Frontal cortex (tissue), 4 donors: ENCODE data around the gene MRPL21. TPM values are rescaled to one million over a fixed set of nuclear protein-coding genes. Genes with fewer than 3 reads are reported as not detected.
A peak's percentile ranks its signal among the peaks of the same experiment; 100 is the strongest.

Experiments
- DNase-seq, 2 donors: peaks; one replicate each; pipeline ENCODE4 v3.0.0; 2012; ENCODE audit warnings: low spot score in 2 of 2
- FAIRE-seq: peaks from 2 replicates; lab custom pipeline; 2012; peaks lifted over from hg19 to GRCh38; lab: Jason Lieb, UNC
- total RNA-seq: library from RNA; depleted of rRNA; stranded (reverse); fragments of >200 nt; gene quantifications from one replicate; pipeline ENCODE4 v1.2.3, GENCODE V29; 2014
- donor health status: control.
- donor health status: control.
- donor health status: control.

Gene MRPL21
- total RNA-seq, 1 donor from 2014 or later = 51.0 TPM

DNA sequence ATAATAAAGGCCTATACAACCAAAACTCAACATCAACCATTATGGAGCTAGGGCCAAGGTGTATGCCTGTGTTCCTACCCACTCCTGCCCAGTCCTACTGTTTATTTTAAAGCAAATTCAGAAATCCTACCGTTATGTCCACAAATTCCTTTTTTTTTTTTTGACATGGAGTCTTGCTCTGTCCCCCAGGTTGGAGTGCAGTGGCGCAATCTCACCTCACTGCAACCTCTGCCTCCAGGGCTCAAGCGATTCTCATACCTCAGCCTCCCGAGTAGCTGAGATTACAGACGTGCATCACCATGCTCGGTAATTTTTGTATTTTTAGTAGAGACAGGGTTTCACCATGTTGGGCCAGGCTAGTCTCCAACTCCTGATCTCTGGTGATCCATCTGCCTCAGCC, 58.8 kb downstream of the MRPL21 start:
- DNase-seq = no peak
- no peak for FAIRE-seq

- no peak for FAIRE-seq
- no peak for DNase-seq
These were observed 59.3 kb downstream of the MRPL21 start for GRCh38 chr11:68844376-68844775.

GRCh38 chr11:68843703-68844312, 59.8 kb downstream of the MRPL21 start:
- FAIRE-seq (no peak), DNase-seq (peak in 1 of 2 donors; percentile 49)

GRCh38 chr11:68843052-68843561, 60.5 kb downstream of the MRPL21 start:
- DNase-seq = no peak
- FAIRE-seq = no peak

DNA sequence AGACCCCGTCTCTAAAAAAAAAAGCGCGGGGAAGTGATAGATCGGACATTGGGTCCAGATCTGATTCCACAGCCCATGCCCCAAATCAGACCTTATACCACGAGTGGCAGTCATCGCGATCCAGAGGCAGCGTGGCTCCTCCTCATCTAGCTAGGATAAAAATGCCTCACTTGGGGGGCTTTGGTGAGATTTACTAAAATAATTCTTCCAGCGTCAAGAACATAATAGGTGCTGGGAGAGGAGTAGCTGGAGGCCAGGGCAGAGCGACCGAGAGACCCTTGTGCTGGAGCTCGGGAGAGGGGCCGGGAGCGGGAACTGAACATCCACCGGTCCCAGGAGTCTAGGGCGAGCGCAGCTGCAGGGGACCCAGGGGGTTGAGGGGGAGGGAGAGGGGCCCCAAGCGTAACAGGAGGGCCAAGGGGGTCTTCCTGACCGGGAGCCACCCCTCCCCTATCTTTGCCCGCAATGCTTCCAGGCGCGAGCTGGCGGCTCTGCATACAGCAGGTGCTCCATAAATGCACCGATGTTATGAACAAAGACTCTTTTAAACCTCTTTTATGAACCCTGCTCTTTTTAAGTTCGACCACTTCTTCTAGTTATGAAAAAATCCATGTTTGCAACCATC, 61.1 kb downstream of the MRPL21 start:
- FAIRE-seq = no peak
- no peak for DNase-seq

- FAIRE-seq (no peak), DNase-seq (peak; percentile 78 to 83)
These were observed 61.8 kb downstream of the MRPL21 start, which contains the start of gene CPT1A for GRCh38 chr11:68841718-68842426. CPT1A (minus strand) TSS chr11:68841916; CDS start chr11:68815474, 26,442 bp downstream.

Other genes starting within 250 kb of the MRPL21 start
- not detected for gene GAL, start 219.3 kb downstream of the MRPL21 start, total RNA-seq
- 1.2 TPM for gene TESMIN, start 152.3 kb downstream of the MRPL21 start, total RNA-seq
- 4.5 TPM for gene CPT1A, start 61.9 kb downstream of the MRPL21 start, total RNA-seq
- gene IGHMBP2, start 59 bp upstream of the MRPL21 start, total RNA-seq = 10.2 TPM
- gene MRGPRD, start 77.2 kb upstream of the MRPL21 start, total RNA-seq = not detected
- gene MRGPRF, start 109.4 kb upstream of the MRPL21 start, total RNA-seq = 1.2 TPM
- gene TPCN2, start 145.1 kb upstream of the MRPL21 start, total RNA-seq = 6.1 TPM